Inflammatory macrophage treated with lipopolysaccharide for 1 hour (primary cell): ENCODE results near the gene INTS6L.
"Not testable (repeated sequence)": the region's sequence is repeated elsewhere in the genome, so short reads cannot be mapped to it uniquely, and the experiment has no call there.

ENCODE experiments used
- DNase-seq, 2 donors: peaks; one replicate each; pipeline ENCODE4 v3.0.0-alpha.2; 2020 to 2022

The INTS6L gene

DNA sequence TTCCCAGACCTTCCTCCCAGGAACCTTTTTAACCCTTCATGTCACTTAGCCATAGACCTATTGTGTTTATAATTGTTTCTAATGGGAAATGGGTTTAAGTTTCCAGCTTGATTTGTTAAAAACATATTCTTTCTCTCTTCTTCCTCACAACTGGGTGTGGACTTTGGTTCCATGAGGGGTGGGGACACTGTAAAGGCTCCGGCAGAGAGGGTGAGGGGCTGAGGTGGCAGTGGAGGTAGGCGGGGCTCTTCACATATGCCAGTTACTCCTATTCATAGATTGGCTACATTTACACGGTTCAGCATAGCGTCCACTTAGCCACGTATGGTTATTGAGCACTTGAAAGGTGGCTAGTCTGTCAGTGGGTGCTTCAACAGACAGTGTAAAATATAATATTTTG, 7.8 kb downstream of the INTS6L start:
- DNase-seq: no peak

DNA sequence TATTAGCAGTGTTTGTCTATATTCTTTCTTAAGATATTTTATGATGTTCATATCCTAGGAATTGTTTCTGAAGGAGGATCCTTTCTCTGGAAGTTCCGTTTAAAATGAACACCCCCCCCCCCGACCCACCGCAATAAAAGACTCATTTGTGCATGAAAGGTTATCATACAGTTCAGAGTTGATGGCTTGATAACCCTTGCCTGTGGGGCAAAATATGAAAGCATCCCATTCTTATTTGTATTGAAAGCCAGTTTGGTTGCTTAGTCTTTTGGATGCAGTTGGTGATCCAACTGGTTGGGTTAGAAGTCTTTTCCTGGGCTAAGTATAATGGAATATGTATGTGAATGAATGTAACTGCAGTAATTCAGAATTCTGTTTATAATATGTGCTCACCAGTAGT, 8.3 kb downstream of the INTS6L start:
- no peak for DNase-seq

DNA sequence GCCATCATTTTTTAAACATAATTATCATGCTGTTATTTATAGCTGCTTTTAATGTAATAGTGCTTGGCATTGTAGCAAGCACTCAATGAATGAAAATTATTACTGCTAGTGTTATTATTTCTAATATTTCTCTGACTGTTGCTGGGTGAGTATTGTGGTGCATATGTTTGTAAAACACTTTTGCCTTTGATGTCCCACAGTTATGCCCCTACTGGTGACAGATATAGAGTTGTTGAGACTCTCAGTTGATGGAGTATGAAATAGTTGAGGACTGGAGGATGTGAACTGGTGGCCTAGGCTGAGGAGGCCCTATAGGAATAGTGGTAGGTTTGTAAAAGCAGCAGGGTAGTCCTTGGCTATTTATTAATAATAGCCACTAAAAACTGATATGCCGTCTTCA, 9.6 kb downstream of the INTS6L start:
- no peak for DNase-seq

DNA sequence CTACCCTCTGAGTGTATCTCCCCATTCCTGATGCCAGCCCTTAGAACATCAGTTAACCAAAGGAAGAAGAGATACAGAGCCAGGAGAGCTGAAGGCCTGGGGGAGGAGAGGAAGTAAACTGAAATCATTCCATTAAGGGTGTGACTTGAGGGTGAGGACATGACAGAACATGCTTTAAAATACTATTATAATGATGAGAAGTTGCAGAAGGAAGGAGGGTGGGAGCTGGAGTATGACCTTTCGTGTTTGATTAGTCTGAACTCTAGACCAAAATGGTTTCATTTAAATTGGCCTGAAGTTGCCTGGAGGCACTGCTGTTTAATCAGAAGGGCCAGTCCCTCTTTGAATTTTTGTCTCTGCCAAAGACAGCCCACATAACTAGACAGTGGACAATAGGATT, 11.4 kb downstream of the INTS6L start:
- DNase-seq: no peak

DNA sequence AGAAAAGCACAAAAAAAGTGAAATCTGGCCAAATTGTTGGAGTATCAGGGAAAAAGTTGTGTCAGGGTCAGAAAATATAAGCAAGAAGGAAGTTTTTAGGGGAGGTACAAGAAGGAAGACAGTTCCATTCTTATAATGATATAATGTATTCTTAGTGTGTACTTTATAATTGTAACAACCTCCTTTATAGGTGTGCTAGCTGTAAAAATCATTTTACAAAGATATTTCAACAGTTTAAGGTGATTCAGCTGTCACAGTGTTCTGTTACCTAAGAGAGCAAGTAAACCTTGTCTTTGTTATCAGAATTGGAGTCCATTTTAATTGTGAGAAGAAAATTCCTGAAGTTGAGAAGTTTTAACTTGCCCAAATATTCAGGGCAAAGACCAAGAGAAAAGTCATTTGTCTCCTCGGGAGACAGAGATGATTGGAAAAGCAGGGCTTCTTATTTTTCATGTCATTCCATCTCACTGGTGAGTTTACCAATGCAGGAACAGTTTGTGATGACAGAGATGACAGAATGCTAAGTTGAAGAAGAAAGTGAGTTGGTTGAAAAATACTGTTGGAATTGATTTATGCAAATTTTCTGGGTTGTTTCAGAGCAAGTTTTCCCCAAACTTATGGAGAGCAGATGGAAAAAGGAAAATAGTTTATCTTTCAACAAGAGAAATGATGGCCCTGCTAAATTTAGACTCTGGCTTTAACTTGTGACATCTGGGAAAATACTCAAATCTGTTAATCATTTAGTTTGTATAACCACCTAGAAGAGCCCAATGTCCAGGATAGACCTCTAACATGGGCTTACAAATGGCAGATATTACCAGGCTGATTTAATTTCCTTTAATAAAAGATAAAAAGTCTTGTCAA, 14.8 kb downstream of the INTS6L start:
- DNase-seq: no peak

DNA sequence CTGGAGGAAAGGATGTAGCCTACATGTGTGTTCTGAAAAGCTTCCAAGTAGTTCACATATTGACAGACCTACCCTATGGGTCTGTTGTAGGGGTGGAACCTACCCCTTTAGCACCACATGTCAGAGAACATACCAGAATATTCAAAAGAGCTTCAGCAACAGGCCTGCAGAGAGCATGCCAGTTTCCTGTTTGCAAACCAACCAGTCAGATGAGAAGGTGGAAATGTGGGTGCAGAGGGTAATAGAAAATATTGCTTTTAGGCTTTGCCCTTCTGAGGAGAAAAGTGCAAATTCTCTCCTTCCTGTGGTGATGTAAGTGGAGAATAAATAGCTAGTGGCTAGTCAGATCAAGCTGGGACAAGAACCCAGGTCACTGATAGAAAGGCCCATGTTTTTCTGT, 16.4 kb downstream of the INTS6L start:
- no peak for DNase-seq

DNA sequence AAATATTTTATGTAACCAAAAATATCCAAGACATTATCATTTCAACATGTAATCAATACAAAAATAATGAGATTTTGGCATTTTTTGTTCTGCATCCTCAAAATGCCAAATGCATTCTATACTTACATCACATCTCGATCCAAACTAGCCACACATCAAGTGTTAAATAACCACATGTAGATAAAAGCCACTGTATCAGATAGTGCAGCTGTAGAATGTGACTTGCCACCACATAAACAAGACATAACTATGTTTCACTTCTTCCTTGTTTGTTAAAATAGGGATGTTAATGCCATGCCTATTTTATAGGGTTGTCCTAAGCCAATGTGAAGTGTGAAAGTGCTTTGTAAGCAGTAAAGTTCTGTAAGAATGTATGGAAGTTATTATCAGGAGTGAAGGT, 20.9 kb downstream of the INTS6L start:
- no peak for DNase-seq

DNA sequence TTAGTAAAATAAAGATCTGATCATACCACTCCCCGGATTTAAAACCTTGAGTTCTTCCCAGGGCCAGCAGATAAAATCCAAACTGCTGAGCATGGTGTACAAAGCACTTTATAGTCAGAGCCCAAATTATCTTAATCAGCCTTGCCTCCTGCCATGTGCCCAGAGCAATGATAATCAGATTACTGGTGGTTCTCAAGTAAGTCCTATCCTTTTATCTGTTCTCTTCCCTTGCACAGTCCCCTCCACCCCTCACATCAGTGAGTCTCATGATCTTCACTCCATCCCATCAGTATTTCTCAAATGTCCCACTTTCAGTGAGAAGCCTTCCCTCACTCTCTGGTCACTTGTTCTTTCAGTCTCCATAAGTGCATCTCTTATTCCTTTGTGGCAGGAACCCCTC, 22.7 kb downstream of the INTS6L start:
- no peak for DNase-seq

DNA sequence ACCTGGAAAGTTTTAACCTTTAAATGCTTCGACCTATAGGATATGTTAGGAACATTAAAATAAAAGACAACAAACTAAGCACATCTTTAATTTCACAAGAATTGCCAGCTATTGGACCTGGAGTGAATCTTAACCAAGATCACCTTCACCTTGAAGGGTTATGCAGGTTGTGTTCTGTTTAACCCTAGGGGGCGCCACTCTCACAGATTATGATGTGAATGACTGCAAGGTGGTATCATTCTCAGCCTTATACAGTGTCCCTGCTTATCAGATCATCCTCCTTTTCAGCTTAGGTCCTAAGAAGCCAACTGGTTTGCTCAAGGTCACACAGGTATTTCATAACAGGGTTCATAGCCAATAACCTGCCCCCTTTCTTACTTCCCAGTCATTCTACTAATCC, 23.5 kb downstream of the INTS6L start:
- no peak for DNase-seq

DNA sequence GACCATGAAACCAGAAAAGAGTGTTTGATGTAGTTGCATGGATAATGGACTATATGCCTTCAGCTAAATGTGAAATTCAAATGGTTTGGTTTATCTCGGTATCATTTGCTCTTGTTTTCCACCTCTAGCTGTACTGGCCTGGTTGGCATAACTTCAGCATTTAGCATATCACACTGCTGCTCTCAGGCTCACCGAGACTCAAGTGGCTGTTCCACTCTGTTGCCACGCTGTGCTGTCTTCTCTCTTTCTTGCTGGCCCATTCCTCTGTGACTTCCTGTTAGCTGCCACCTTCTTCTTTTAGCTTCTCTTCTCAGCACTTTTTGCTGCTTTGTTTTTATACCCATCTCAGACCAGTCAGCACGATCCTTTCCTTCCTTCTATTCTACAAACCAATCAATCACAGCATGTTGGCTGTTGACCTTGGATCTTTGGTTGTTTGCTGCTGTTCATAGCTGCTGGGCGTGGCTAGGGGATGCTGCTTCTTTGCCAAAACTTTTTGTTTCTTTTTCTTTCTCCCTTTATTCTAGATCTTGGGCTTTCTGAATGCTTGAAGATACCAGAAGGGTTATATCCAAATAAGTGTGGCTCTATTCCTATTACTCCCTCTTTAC, 24.0 kb downstream of the INTS6L start:
- DNase-seq: no peak

DNA sequence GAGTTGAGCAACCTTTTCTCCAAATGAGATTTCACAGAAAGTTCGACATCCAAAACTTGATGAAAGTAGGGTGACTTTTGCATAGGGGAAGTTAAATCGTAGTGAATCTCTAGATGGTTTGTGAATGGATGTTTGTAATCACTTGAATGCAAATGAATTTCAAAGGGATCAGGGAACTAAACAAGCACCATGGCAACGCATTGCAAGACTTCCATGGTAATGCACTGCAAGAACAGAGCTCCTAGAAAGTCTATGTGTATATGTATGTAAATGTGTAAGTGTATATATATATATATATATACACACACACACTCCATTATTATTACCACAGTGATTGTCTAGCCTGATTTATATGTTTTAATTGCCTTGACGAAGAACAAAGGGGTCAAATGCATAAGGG, 27.3 kb downstream of the INTS6L start:
- no peak for DNase-seq

DNA sequence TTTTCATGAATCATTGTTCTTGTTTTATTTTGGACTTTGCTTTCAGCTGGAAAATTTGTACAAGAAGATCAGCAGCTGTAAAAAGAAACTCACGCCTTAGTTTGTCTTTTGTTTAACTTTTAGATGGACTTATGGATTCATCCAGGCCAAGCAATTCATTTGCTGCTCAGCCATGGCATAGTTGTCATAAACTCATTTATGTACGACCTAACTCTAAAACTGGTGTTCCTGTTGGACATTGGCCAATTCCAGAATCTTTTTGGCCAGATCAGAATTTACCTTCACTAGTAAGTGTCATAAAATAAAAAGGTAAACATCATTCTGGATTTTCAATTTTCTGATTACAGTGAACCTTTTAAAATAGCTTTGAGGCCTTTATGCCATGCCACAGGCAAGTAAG, 29.1 kb downstream of the INTS6L start:
- DNase-seq: no peak

DNA sequence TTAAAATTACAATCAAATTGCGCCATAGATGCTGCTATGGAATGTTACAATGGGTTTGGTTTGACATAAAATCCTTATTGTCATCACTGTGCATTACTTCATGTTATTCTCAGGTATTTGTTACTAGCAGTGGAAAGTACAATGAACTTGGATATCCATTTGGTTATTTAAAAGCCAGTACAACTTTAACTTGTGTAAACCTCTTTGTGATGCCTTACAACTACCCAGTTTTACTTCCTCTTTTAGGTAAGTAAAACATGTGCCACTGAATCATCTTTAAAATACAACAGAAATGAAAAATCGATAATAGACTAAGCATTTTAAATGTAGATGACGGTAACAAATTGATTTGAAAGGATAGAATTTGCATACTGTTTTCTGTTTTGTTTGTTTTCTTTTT, 35.6 kb downstream of the INTS6L start:
- DNase-seq: peak in 1 of 2 donors; percentile 26

DNA sequence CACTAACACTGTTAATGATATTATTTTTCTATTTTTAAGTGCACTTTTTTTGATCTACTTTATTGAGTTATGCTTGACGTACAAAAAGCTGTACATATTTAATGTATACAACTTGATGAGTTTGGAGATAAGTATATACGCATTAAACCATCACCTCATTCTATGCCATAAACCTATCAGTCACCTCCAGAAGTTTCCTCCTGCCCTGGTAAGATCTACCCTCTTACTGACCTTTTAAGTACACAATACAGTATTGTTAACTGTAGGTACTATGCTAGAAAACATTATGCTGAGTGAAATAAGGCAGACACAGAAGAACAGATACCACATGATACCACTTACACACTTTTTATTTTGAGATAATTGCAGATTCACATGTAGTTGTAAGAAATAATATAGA, 36.9 kb downstream of the INTS6L start:
- no peak for DNase-seq

DNA sequence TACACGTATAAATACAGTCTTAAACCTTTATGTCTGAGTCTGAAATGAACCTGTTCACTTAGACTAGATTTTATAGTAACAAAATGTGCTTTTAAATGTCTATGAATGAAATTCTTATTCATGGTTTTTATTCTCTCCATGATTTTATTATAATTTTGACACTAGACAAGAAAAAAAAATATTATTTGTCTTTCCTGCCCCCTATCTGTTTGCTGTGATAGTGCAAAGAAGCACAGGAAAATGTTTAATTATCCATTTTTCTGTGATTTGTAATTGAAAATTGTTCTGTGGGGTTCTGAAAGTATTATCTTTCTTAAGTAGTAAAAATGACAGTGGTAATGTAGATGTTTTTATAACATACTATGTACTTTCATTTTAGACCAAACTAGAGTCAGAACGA, 52.0 kb downstream of the INTS6L start:
- peak in 1 of 2 donors; percentile 4 for DNase-seq

DNA sequence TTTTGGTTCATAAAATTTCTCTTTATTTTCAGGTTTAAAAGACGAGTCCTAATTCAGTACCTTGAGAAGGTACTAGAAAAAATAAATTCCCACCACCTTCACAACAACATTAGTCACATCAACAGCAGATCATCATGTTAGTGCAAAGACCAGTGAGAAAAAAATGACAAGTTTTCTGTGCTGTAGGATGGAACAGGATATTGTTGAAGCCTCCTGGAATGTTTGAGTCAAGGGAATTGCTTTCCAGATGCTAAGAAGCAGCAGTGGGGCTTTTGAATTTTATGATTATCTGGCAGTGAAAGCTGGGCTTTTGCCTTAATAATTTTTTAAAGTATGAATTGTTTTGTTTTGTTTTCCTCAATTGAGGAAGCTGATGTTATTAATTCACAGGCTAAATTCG, 61.0 kb downstream of the INTS6L start:
- DNase-seq: no peak

DNA sequence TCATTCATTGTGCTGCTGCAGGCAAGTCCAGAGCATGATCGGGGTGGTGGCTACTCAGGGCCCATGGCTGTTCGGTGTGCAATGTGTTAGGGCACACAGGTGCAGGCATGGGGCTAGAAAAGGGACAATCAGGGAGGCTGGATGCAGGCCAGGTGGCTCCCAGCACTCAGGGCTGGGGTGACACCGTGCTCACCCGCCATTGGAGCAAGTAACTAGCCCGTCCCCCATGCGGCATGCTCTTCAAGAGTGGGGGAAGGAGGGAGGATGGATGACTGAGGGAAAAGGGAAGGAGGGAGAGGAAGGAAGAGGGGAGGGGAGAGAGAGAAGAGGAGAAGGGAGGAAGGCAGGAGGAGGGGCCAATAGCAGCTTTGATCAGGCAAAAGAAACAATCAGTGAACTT, 64.7 kb downstream of the INTS6L start:
- no peak for DNase-seq

DNA sequence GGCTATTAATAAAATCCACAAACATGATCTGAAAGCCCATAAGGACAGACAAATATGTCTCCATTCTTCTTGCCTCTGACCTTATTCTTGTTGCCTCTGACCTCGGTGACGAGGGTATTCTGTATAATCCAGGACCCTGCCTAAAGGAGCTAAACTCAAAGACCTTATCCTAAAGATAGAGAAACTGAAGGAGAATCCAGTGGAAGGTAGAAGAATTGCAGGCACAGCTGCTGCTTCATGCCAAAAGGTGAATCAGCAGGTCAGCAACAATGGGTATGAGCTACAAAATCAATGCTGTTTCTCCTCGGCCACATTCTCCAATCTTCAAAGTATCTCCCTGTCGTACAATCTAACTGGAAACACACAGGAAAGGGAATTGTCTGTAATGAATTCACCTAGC, 71.4 kb downstream of the INTS6L start:
- DNase-seq: no peak

DNA sequence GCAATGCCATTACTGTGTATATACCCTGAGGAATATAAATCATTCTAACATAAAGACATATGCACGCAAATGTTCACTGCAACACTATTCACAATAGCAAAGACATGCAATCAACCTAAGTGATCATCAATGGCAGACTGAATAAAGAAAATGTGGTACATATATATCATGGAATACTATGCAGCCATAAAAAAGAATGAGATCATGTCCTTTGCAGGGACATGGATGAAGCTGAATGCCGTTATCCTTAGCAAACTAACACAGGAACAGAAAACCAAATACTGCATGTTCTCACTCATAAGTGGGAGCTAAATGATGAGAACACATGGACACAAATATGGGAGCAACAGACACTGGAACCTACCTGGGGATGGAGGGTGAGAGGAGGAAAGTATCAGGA, 73.6 kb downstream of the INTS6L start:
- not testable (repeated sequence) for DNase-seq

DNA sequence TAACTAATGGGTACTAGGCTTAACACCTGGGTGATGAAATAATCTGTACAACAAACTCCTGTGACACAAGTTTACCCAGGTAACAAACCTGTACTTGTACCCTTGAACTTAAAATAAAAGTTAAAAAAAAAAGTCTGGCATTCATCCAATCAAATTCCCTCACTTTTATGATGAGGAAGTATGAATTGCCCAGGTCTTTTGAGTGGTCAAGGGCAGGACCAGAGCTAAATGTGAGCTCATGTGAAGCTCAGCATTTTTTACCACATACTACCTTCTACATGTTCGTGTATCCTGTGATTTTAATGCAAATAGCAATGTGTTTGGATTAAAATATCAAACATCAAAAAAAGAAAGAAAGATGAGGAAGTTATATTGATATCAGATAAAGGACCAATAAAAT, 74.0 kb downstream of the INTS6L start:
- not testable (repeated sequence) for DNase-seq

DNA sequence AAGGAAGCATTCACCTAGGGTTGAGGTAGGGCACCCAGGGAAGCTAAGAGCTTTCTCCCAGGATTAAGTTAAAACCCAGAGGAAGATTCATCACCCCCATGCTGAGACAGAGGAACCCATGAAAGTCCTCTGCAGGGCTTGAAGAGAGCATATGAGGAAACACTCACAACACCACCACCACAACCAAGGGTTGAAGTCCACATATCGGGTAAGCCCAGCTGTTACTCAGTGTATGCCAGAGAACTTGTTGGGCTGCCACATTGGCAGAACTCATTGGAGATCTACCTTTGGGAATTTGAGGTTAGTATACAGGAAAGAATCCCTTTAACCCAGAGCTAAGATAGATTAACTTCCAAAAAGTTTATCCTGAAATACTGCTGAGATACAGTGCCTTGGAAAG, 75.1 kb downstream of the INTS6L start:
- no peak for DNase-seq

DNA sequence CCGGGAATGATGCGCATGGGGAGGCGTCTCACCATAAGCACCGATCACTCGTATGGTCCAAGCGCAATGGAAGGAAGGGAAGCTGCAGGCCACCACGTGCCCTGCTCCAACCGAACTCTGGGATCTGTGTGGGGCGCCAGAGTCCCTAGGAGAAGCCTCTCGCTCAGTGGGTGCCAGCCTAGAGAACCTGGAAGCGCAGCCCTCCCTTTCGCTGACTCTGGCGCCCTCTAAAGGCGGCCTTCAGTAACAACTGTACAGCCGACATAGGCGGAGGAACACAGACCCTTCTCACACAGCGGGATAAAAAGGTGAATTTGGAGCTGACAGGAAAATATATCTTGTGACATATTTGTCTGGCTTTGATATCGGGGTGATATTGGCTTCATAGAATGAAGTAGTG, 76.0 kb downstream of the INTS6L start:
- DNase-seq: peak; percentile 13 to 36

DNA sequence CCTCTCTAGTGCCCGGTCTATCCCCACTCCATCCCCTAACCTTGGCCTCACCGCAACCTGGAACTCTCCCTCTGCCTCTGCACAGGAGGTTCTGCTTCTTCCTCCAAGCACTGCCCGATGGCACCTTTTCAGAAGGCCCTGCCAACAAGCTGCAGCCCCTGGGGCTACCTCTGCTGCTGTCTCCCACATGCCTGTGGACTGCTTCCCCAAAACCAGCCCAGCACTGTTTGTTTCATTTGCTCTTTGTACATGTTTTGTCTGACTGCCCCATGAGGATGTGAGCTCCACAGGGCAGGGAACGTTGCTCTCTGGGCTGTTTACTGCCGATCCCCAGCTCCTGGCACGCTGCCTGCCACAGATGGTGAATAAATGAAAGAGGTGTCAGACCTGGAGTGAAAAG, 85.4 kb downstream of the INTS6L start:
- DNase-seq: no peak

DNA sequence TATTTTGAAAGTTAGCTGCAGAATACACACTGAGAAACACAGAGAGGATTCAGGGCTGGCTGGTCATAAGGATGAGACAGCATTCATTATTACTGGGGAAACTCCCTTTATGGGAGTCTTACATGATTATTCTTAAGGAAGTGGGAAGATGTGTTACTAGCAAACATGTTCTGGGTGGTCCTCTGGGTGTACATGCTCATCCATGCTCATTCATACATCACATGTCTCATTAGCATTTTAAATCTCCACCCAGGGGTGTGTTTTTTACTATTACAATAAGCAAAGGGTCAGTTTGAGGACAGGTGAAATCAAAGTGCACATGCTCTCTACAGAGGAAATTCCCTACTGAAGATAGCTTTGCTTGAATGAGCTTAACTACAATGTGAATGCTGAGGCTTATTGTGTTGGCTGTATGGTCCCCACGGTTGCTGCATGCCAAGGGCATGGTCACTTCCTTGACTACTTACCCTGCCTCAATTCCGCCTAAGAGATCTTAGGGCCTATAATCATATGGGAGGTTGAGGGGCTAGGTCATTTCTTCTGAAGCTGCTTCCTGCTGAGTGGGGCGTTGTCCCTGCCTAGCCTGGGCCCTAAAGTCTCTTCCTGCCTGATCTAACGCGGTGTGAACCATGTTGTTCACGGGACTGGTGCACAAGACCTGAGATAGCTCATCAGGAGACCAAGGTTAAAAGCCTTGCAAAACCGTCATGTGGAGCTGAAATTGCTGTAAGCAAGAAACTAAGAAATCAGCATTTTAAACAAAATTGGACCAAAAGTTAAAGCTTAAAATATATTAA, 104.1 kb downstream of the INTS6L start:
- DNase-seq: not testable (repeated sequence)
